NK-92 treated with Interleukin-12 subunit alpha and Interleukin-12 subunit beta, amount 100 ng/mL, for 24 hours (cell line): ENCODE measurements around the gene C2orf72.
"Not testable (repeated sequence)": the region's sequence is repeated elsewhere in the genome, so short reads cannot be mapped to it uniquely, and the experiment has no call there.

Experiments used
- DNase-seq: peaks from one replicate; lab custom pipeline; 2025; lab: John Stamatoyannopoulos, UW

The C2orf72 gene

GRCh38 chr2:231046916-231047273, 9.6 kb downstream of the C2orf72 start:
- DNase-seq = no peak

GRCh38 chr2:231047274-231047922, 10.1 kb downstream of the C2orf72 start:
- no peak for DNase-seq

GRCh38 chr2:231047923-231048915, 10.9 kb downstream of the C2orf72 start:
- DNase-seq = no peak

GRCh38 chr2:231049286-231050017, 12.1 kb downstream of the C2orf72 start:
- DNase-seq = no peak

GRCh38 chr2:231050018-231050901, 12.9 kb downstream of the C2orf72 start:
- peak; percentile 83 for DNase-seq

- no peak for DNase-seq
Measured at GRCh38 chr2:231051116-231051515, 13.8 kb downstream of the C2orf72 start.

GRCh38 chr2:231052494-231053451, 15.4 kb downstream of the C2orf72 start:
- no peak for DNase-seq

GRCh38 chr2:231053846-231054245, 16.5 kb downstream of the C2orf72 start:
- no peak for DNase-seq

GRCh38 chr2:231056453-231057416, 19.4 kb downstream of the C2orf72 start, which contains the start of gene PSMD1:
PSMD1 (plus strand) TSS chr2:231056867; CDS start chr2:231057026, 159 bp downstream.
- DNase-seq = peak; percentile 89

GRCh38 chr2:231057590-231057989, 20.3 kb downstream of the C2orf72 start:
- DNase-seq = no peak

- no peak for DNase-seq
Measured at GRCh38 chr2:231058761-231059550, 21.6 kb downstream of the C2orf72 start.

- DNase-seq = no peak
Measured at GRCh38 chr2:231059756-231060155, 22.4 kb downstream of the C2orf72 start.

- DNase-seq = no peak
Measured at GRCh38 chr2:231062776-231063175, 25.5 kb downstream of the C2orf72 start.

GRCh38 chr2:231063347-231063746, 26.0 kb downstream of the C2orf72 start:
- DNase-seq = no peak

- no peak for DNase-seq
Measured at GRCh38 chr2:231065966-231066365, 28.6 kb downstream of the C2orf72 start.

GRCh38 chr2:231067531-231067930, 30.2 kb downstream of the C2orf72 start:
- DNase-seq = not testable (repeated sequence)

- peak; percentile 46 for DNase-seq
Measured at GRCh38 chr2:231068525-231069222, 31.4 kb downstream of the C2orf72 start.
